ENCODE results near the gene FADS1. TPM values are rescaled to one million over a fixed set of nuclear protein-coding genes. Genes with fewer than 3 reads are reported as not detected.

The FADS1 gene
- total RNA-seq, 4 donors from 2014 or later: 16.4 to 69.6 (median 46.6) TPM

DNA sequence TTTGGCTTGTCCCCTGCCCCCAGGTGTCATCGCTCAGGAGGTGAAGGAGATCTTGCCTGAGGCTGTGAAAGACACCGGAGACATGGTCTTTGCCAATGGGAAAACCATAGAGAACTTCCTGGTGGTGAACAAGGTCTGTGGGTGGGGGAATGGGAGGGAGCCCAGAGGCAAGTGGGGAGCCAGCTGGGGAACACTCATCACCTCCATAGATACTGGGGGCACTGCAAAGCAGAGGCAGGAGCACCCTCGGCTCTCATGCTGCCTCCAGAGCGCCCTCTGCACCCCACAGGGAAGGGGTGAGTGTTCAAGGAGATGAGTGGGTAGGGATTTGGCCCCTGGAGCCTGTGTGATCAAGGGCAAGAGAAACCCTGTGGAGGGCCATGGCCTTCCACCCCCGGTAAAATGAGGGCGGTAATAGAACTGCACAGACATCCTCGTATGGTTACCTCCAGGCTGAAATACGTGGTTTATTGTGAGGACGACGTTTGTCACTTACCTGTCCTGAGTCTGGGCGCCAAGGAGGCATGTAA, 38.4 kb downstream of the FADS1 start:
- Histone ChIP-seq H3K4me1 (peaks cover 12% of the 10 kb centered on the region), H3K4me3 (no peak overlapping the region), H3K27ac (no peak overlapping the region), H3K27me3 (no peaks in the 10 kb centered on the region), H3K9me3 (no peaks in the 10 kb centered on the region), H3K36me3 (peaks cover 4% of the 10 kb centered on the region)
- DNase-seq (ENCODE audit: low spot score in 2 of 2): no peak
- 84% methylated on average over 11 of the region's 11 CpGs for WGBS
- TF ChIP-seq EP300 (IDR thresholded peaks at IDR 0.05): no peak
- TF ChIP-seq POLR2A (IDR thresholded peaks at IDR 0.05): no peak
- TF ChIP-seq, protein P1, sequence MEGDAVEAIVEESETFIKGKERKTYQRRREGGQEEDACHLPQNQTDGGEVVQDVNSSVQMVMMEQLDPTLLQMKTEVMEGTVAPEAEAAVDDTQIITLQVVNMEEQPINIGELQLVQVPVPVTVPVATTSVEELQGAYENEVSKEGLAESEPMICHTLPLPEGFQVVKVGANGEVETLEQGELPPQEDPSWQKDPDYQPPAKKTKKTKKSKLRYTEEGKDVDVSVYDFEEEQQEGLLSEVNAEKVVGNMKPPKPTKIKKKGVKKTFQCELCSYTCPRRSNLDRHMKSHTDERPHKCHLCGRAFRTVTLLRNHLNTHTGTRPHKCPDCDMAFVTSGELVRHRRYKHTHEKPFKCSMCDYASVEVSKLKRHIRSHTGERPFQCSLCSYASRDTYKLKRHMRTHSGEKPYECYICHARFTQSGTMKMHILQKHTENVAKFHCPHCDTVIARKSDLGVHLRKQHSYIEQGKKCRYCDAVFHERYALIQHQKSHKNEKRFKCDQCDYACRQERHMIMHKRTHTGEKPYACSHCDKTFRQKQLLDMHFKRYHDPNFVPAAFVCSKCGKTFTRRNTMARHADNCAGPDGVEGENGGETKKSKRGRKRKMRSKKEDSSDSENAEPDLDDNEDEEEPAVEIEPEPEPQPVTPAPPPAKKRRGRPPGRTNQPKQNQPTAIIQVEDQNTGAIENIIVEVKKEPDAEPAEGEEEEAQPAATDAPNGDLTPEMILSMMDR (IDR thresholded peaks at IDR 0.05): no peak
- no peak for TF ChIP-seq POLR2AphosphoS5 (IDR thresholded peaks at IDR 0.05)

DNA sequence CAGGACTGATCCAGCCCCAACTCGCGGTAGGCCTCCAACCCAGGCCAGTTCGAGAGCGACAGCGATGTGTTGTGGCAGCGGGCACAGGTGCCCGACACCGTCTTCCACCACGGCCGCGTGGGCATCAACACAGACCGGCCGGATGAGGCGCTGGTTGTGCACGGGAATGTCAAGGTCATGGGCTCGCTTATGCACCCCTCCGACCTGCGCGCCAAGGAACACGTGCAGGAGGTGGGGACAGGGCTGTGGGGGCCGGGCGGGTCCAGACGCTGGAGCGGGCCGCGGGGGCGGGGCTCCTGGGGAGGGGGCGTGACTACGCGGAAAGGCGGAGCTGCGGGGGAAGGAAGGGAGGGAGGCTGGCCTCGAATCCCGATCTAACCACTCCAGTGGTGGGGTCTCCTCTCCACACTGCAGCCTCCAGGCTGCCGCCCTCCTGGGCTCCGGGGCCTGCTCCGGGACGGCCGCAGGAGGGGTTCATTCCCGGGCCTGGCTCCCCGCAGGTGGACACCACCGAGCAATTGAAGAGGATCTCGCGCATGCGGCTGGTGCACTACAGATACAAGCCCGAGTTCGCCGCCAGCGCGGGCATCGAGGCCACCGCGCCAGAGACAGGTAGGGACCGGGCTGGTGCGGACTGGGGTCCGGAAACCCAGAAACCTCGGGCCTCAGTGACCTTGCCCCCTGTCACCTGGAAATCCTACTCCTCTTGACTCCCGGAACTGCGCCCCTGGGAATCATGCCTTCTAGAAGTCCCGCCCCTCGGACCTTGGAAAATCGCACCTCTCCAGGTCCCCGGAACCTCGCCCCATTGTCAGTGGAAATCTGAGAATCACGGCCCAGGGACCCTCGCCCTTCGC, 39.3 kb downstream of the FADS1 start:
- no peak for DNase-seq (ENCODE audit: low spot score in 2 of 2)
- 62% methylated on average over 17 of the region's 67 CpGs for WGBS
- no peaks in the 10 kb centered on the region for H3K36me3 ChIP-seq

DNA sequence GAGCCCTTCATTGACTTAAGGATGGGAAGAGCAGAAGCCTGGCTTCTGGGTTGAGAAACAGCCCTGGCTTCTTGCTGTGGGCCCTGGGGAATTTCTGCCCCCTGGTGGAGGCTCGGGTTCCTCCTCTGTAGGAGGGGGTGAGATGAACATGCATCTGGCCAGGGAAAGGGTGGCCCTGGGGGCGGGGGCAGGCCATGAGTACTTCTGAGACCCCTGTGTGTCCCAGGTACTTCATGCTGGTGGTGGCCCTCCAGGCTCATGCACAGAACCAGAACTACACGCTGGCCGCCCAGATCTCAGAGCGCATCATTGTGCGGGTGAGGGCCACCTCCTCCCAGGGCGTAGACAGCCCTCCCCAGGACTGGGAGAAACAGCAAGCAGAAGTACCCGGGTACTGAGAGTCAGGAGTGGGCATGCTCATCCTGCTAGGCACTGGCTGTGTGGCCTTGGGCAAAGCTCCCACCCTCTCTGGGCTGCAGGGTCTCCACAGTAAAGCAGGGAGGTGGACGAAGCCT, 40.2 kb downstream of the FADS1 start:
- H3K9me3 ChIP-seq: no peaks in the 10 kb centered on the region
- TF ChIP-seq, protein P1 (IDR thresholded peaks at IDR 0.05): peak in 1 of 2 donors; percentile 69
- TF ChIP-seq POLR2A (IDR thresholded peaks at IDR 0.05): no peak
- H3K36me3 ChIP-seq: no peaks in the 10 kb centered on the region
- DNase-seq (ENCODE audit: low spot score in 2 of 2): no peak
- no peaks in the 10 kb centered on the region for H3K27me3 ChIP-seq
- H3K4me1 ChIP-seq: peaks cover 12% of the 10 kb centered on the region
- H3K4me3 ChIP-seq: peak overlapping the region; percentile 41
- H3K27ac ChIP-seq: no peak overlapping the region
- 53% methylated on average over 4 of the region's 9 CpGs for WGBS

More for the DNA sequence above, 39.3 kb downstream of the FADS1 start:
- Histone ChIP-seq H3K27me3 (no peaks in the 10 kb centered on the region), H3K4me3 (peak overlapping the region; percentile 41), H3K27ac (no peak overlapping the region), H3K9me3 (no peaks in the 10 kb centered on the region), H3K4me1 (peaks cover 12% of the 10 kb centered on the region)
- TF ChIP-seq EP300 (IDR thresholded peaks at IDR 0.05) (no peak), POLR2A (IDR thresholded peaks at IDR 0.05) (no peak), POLR2AphosphoS5 (IDR thresholded peaks at IDR 0.05) (no peak)
- TF ChIP-seq, protein P1 (IDR thresholded peaks at IDR 0.05): no peak

DNA sequence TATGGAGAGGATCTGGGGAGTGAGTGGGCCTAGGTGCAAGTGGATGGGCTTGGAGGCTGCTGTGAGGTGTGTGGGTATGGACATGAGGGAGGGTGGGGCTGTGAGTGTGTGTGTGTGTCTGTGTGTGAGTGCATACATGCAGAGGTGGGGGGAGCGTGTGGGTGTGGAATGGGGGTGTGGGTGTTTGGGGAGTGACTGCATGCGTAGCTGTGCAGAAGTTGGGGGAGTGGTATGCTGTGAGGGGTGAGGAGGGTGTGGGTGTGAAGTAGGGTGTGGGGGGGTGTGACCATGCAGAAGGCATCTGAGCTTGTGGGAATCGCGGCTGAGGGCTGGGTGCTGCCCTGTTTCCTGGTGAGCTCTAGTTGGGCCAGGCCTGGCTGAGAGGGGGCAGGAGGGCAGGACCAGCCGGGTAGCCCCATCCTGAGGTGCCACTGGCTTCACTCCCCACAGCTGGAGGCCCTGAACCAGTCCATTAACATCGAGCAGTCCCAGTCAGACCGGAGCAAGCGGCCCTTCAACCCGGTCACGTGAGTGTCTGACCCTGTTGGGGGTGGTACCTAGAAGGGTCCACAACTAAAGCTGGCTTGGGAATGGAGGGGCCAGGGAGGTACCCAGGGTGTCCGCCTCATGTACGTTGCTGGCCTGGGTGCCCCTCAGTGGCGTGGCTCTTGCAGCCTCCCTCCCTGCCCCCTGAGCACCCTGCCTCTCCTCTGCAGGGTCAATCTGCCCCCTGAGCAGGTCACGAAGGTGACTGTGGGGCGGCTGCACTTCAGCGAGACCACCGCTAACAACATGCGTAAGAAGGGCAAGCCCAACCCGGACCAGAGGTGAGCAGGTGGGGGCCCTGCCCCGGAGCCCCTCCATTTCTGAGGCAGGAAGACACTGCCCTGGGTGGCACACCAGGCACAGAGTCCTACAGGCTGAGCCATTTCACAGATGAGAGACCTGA, 40.9 kb downstream of the FADS1 start:
- WGBS: 73% methylated on average over 7 of the region's 20 CpGs
- Histone ChIP-seq H3K27ac (no peak overlapping the region), H3K4me3 (no peak overlapping the region), H3K9me3 (no peaks in the 10 kb centered on the region), H3K27me3 (no peaks in the 10 kb centered on the region), H3K36me3 (no peaks in the 10 kb centered on the region), H3K4me1 (peaks cover 12% of the 10 kb centered on the region)
- TF ChIP-seq, protein P1 (IDR thresholded peaks at IDR 0.05): no peak
- TF ChIP-seq EP300 (IDR thresholded peaks at IDR 0.05) (no peak), POLR2A (IDR thresholded peaks at IDR 0.05) (no peak)
- DNase-seq (ENCODE audit: low spot score in 2 of 2): no peak
